GM18909 (cell line): ENCODE data around the gene CTNND2.
A peak's percentile ranks its signal among the peaks of the same experiment; 100 is the strongest.
"Not testable (repeated sequence)": the region's sequence is repeated elsewhere in the genome, so short reads cannot be mapped to it uniquely, and the experiment has no call there.

Experiments used
- ATAC-seq: cut with Tn5 transposase; IDR thresholded peaks from one replicate; pipeline ENCODE4 v1.9.1; 2021; ENCODE audit warnings: mild to moderate bottlenecking; ENCODE audit not compliant: unreplicated experiment, poor library complexity

CTNND2 gene

DNA sequence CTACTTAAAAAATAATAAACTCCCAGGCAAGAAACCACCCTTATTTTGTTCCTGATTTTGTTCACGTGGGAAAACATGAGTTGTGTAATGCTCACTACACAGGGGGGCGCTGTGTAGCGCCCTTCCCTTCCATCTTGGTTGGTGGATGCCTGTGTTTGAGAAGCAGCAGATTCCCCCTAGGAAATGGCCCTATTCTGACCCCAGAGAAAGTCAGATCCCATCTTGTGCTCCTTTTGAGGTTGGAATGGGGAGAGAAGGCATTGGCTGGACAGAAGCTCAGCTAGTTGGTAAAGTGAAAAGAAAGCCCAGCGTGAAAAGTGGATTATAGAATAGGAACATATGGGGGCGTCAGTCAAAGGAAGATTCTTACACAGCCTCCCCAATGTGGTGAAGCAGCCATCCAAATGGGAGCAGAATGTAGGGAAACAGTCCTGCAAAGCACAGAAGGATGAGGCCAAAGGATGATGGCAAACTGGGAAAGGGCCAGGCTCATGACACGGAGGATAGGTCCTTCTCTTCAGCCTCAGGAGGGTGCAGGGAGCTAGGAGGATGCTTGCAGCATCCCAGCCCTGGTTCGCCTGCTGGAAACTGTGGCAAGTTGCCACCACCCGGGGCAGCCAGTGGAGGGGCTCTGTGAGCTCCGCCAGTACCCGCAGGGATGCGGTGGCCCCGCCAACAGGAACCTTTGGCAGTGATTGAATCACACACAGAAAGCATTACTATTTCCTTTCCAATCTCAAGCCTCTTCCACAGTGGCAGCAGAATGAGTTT lies 829.0 kb downstream of the CTNND2 start:
- ATAC-seq = no peak

DNA sequence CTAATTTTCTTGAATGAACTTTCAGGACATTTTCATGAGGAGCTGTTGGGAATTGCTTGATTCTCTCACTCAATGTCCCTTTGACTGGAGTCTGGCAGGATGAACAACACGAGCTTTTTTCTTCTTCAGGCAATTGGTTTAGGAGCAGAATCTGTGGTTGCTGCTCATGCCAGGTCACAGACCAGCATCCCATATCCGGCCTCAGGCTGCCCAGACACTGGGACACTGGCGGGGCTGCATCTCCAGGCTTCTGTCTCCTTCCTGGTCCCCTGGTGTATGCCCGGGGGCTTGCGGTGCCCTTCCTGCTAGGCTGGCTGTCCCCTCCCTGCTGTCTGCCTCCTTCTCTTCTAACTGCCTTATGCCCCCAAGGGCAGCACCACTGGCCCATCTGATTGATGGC lies 831.7 kb downstream of the CTNND2 start:
- no peak for ATAC-seq

DNA sequence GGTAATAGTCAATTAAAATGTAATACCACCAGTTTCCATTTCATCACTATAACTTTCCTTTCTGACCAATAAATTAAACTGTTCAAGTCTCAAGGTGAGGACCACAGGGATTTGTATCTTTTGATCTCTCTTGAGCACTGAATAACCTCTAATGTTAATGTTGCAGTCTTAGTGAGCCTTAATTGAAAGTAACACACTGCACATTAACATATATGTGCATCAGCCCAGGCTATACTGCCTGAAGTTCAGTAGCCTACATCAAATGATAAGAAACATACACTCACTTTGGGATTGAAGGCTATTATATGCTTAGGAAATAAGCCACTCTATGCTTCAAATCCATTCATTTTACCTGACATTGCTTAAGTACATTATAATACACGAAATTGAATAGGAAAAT lies 832.2 kb downstream of the CTNND2 start:
- no peak for ATAC-seq

DNA sequence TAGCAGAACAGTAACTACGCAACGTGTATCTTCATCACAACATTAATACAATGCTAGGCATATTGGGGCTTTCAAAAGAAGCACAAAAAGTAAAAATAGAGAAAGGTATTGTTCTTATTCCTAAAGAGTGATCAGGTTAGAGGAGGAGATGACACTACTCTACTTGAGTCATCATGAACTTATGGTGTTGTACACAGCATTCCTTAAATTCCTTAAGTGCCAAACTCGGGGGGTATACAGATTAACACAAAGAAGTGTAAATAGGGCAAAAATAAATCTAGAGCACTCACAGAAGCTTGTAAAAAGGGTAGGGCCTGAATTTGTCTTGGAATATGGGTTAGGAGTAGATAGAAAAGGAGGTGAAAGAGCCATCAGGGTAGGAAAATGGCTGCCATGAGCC lies 835.2 kb downstream of the CTNND2 start:
- no peak for ATAC-seq

DNA sequence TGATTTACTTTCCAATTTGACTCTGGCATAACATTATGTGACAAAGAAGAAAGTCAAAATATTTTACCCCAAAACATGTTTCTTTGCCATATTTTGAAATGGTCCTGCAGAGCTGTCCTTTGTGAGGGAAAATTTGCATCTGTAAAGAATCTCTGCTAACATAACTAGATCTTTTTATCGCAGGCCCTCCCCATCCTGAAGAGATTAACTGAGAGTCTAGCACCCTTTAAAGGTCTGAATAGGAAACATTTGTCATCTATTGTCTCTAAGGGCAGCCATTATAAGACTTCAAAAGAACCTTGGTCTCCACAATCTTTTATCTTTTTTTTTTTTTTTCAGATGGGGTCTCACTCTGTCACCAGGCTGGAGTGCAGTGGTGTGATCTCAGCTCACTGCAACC lies 838.5 kb downstream of the CTNND2 start:
- ATAC-seq = not testable (repeated sequence)

DNA sequence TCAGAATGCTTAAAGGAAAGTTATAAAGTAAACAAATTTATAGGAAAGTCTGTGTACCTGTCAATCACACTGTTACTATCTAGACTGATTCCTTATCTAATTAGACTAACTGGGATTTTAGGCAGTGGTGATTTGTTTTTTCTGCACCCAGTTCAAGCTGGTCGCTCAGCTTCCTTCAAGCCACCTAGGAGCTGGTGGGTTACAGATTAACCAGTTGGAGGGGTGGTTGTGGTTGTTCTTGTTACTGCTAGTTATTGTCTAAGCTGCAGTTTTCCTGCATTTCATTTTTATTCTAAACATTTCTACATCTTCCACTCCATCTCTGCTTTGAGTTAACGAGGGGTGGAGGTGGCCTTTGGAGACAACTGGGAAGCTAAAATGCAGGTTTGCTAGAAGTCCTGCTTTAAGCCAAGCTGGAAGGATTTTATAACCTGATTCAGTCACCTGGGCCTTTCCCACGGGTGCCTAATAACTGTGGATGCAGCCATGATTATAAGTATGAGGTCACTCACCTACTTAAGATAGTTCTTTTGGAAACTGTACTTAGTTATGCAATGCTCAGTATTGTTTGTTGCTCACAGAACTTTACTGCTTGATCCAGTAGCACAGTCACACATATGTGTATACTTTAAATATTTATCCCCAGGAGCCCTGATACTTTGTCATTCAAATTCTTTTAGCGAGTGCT lies 839.3 kb downstream of the CTNND2 start:
- ATAC-seq = no peak

DNA sequence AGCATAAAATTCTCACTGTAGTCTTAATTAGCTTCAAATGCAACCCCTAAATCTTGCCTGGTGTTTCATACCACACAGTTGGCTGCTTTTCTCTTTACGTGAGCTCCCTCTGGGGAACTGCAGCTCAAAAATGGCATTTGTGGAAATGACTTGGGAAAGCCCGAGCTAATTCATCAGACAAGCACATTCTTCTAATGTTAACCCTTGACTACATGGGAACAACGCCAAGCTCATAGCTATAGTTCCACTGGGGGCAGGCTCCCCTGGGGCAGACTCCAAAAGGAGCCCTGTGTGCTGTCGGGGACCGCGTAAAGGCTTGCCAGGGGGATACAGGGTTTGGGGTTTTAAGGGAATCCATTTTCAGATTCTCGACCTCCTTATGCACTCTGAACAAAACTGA lies 841.8 kb downstream of the CTNND2 start:
- no peak for ATAC-seq

DNA sequence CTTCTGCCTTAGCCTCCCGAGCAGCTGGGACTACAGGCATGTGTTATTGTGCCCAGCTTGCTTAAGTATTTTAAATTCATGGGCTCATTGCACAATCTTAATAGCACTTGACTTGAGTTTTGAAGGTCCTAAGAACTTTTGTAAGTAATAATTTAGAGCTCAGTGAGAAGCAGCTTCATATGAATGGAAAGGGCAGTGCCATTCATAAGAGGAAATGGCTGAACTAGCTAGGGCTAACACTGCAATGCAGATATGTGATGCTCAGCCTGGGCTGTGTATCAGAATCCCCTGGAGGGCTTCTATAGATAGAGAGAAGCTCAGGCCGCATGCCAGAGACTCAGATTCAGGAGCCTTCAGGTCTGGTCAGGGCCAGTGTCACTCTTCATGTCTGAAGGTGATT lies 847.7 kb downstream of the CTNND2 start:
- ATAC-seq = no peak

DNA sequence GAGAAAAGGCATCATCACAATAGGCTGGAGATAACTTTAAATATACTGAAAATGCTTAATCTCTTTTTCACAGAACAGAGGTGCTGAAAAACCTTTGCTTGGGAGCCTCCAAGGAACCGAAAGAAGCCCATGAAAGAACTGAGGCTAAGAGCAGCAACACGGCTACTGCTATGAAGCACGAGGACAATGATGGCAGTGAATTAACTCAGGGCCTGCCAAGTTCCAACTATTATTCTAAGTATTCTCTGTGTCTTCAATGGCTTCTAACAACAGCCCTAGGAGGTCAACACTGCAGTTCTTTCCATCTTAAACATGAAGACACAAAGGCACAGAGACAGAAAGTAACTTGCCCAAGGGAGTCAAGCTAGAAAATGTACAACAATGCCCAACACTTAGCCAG lies 850.2 kb downstream of the CTNND2 start:
- no peak for ATAC-seq

DNA sequence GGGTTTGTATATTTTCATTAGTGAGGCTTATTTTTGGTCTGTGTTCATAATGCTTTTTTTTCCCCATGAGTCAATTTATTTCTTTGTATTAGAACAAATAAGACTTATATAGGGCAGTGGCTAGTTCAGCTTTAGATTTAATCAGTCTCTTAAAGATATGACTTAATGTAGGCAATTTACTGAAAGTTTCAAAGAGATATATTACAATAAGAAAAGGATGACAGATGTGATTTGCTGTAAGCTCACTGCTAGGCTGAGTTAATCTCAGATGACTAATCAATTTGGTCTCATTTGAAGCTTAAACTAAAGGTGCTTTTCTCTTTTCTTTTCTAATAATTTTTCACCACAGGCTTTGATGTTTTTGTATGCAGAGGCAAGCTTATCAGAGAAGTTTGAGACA lies 851.4 kb downstream of the CTNND2 start:
- ATAC-seq = no peak

DNA sequence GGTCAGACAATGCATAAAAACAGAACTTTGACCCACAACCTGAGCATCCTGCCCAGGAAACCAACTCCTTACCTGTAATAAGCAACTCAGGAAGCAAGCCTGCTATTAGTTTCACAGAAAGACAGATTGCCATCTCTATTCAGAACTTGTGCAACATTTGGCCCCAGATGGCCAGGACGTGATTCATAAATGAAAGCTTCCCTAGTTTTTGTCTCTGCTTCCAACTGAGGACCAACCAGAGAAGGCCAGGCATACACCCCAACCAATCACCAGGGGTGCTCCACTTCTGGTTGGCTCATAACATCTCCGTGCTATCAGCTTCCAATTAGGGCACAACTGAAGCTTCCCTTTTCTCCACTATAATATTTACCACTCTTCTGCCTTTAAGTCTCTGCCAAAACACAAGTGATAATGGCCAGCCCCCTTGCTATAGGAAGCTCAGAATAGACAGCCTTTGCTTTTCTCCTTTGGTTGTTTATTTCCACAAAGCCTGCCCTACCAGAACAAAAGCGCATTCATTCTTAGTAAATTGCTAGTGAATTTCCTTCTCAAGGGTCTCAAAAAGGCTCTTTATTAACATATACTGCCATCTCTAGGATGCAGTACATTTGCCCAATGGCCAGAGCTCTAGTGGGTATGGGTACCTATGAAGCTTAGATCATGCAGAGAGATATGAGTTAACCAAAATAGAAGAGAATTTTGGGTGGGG lies 853.5 kb downstream of the CTNND2 start:
- ATAC-seq = no peak

DNA sequence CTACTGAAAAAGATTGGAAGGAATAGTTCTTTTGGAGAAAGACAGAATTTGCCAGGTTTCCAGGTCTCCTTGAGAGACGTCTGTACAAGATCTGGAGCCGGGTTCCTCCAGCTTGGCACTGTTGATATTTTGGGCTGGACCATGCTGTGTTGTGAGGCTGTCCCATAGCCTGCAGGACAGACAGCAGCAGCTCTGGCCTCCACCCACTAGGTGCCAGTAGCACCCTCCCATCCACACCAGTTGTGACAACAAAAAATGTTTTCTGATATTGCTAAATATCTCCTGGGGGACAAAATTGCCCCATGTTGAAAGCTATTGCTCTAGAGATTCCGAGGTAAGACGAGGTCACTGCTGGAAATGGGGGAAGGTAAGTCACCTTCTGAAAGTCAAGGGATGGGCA lies 855.5 kb downstream of the CTNND2 start:
- no peak for ATAC-seq

DNA sequence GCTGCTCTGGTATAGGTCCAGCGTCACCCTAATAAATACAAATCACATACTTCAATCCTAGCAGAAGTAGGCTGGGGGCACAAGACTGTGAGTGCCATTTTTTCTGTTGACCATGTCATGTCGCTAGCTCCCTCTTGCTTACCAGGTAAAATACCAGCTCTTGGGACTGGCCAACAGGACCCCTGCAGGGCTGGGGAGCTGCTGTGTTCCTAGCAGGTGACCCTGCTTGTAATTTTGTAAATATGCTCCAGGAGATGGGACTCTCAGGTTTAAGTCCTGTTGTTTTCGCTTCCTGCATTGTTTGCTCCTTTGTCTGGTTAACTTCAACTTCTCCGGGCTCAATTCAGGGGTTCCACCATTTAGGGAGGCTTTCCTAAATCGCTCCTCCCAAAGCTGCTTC lies 856.6 kb downstream of the CTNND2 start:
- no peak for ATAC-seq

DNA sequence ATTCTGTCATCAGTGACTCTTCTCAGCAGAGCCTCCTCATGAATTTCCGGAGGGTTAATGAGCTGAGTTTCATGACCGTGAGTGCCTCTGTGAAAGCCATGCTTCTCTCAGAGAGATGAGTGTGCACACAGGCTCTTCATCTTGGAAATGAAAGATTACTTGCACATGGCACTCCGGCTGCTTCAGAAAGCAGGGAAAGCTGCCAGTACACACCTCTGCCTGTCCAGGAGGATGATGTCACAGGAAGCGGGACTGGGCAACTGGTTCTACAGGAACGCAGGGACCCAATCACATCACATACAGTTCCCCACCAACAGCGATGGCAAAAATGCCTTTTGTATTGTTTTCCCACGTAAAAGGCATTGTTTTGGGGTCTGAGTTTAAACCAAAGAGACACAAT lies 857.2 kb downstream of the CTNND2 start:
- no peak for ATAC-seq

DNA sequence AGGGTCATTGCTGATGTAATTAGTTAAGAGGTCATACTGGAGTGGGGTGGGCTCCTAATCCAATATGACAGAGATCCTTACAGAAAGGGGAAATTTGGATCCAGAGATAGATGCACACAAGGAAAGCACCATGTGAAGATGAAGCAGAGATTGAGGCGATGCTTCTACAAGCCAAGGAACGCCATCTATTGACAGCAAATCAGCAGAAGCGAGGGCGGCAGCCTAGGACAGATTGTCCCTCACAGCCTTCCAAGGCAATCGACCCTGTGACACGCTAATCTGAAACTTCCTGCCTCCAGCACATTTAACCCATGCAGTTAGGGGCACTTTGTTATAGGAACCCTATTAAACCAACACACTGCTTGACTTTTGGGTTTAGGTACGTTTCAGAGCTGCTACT lies 858.1 kb downstream of the CTNND2 start:
- no peak for ATAC-seq

DNA sequence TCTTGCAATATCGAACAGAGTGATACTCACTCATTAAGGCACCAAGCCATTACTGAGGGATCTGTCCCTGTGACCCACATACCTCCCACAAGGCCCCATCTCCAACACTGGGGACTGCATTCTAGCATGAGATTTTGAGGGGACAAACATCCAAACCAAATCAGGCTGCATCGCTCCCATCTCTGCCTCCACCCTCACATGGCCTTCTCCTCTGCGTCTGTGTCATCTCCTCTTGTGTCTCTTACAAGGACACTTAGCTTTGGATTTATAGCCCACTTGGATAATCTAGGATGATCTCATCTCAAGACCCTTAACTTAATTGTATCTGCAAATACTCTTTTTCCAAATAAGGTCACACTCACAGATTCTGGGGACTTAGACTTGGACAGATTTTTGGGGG lies 858.8 kb downstream of the CTNND2 start:
- no peak for ATAC-seq

DNA sequence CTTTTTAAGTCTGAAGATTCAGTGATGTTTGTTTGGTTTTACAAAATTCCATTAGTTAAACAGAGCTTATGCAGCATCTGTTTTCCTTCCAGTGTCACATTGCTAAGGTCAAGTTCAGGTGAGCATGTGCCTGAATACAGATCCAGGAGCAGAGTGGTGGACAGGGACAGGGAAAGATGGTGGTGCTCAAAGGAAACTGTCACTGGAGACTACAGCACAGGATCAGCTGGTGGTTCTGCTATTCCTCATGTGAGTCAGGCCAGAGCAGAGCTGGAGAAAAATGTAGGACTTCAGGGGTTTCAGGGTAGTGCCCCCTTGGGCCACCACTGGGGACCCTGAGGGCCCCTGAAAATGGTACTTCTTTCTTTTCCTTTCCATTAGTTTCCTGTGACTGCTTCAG lies 859.7 kb downstream of the CTNND2 start:
- no peak for ATAC-seq

DNA sequence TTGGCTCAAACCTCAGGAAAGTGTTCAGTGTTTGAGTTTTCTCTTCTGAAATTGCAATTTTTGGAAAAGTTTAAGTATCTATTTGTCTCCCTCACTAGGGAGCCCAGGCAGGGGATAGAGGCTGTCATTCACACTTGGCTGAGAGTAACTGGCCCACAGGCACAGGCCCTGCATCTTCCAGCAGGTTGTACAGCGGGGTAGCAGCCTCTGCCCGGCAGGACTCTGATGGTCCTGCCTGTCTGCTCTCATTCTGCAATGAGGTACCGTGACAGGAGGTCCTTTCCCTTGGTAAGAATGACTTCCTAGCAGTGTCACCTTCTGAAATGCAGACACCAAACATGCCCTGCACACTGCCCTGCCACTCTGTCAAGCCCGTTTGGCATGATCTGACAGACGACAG lies 860.4 kb downstream of the CTNND2 start:
- ATAC-seq = no peak

DNA sequence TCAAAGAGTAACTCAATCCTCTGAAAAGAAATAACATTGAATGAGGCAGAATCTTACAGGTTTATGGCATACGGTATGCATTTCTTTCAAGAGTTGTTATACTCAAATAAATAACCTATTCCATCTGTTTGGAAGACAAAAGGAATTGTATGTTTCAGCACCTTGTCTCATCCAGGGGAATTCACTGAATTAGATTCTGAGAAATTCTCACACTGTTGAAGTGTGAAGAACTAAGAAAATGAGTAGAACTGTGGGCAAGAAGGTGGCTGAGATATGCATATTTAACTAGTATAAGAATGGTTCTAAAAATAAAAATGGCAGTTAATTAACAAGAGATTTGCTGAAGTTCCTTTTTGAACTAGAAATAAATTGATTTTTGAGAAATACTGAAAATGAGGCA lies 863.9 kb downstream of the CTNND2 start:
- no peak for ATAC-seq

DNA sequence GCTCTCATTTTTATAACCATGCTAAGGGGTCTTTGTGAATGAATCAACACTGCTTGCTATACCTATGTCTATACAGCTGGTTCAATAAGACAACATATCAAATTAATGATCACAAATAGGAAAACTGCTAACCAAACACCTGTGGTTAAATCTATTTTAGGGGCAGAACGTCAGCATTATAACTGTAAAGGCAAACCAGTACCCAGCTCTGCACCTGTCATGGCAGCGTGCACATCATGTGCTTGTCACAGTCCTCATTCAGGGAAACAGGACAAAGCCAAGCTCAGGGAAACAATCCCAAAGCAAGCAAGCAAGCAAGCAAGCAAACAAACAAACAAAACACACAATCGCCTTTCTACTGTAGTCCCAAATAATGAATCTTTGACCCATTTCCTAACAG lies 865.5 kb downstream of the CTNND2 start:
- ATAC-seq = no peak

DNA sequence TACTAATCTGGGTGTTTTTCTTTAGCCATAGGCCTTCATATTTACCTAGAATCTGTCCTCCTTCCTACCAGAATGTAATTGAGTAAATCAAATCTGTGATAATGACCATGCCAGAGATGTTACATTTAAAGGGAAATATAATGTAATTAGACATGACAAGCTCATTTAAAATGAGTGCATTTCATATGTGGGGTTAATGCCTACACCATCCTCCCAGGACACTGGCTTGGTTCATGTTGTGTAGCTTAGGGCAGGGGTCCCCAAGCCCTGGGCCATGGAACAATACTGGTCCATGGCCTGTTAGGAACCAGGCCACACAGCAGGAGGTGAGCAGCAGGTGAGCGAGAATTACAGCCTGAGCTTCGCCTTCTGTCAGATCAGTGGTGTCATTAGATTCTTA lies 866.3 kb downstream of the CTNND2 start:
- ATAC-seq = no peak

DNA sequence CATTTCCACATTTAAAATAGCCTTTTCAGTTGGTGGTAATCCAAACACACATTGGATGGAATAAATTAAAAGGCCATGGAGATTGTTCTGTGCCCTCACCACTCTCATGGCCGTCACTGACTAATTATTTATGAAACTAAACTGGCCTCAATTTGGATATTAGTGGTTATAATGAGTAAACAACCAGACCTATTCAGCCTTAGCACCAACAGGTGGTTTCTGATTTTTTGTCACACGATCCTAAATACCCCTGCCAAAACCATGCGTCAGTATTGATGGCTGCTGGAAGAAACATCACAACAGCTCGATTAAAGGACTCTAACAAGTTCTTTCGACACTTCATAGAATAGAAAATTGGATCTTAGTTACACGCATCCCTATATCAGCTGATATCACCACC lies 867.2 kb downstream of the CTNND2 start:
- peak; percentile 45 for ATAC-seq
